Pulmonary artery endothelial cell (primary cell): ENCODE measurements around the gene ITIH5. TPM values are rescaled to one million over a fixed set of nuclear protein-coding genes. Genes with fewer than 3 reads are reported as not detected.

Source experiments
- DNase-seq: peaks from one replicate; pipeline ENCODE4 v3.0.0-alpha.2; 2011; ENCODE audit warnings: low read depth, low spot score
- total RNA-seq: library from RNA; depleted of rRNA; stranded (reverse); fragments of >200 nt; gene quantifications from 2 replicates; pipeline ENCODE4 v1.2.3, GENCODE V29; 2014

Gene ITIH5
- total RNA-seq, 1 donor from 2014 or later, result not detected

DNA sequence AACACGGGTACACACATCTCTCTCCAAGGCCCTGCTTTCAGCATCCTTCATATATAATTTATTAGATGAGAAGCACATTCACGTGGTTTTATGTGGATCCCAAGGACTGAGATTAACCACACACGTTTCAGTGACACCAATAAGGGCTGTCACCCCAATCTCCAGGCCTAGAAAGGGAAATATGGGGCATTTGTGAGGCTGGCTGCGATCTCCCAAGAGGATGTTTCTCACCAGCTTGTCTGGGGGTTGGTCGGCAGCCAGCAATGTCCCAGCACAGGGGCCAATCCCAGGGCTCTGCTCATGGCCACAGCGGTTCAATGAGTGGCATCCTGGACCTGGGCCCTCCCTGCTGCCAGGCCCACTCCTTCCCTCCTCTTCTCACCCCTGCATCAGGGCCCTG is 115.5 kb downstream of the ITIH5 start:
- no peak for DNase-seq

DNA sequence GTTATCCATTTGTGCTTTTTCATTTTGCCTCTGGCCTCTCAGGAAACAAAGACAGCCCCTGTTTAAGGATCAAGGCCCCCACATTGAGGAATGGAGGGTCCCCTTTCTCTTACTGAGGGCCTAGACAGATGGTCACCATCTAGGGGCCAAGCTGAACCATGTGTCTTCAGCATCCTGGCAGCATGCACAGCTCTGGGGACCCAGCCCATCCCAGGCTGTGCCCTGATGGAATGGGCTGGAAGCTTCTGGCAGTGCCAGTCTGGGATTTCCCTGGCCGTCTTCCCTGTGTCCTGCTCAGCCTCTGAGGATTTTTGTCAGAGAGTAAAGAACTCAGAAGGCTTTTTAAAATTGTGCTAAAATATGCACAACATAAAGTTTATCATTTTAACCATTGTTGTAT is 116.8 kb downstream of the ITIH5 start:
- no peak for DNase-seq

DNA sequence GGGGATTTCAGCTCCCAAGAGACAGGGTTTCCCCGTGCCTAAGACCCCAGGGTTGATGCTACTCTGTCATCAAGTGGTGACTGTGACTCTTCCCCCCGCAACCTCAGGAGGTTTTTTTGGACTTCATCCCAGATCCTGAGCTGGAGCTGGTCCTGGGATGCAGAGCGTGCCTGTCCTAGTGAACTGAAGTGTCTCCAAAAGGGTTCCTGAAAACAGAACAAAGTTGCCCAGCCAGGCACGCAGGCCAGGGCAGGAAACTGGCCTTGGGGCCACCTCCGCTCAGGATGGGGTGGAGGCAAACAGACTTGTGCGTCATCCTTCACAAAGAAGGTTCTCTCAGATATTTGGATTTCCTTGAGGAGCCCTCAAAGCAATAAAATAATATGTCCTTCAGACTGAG is 118.9 kb downstream of the ITIH5 start:
- DNase-seq, result no peak

DNA sequence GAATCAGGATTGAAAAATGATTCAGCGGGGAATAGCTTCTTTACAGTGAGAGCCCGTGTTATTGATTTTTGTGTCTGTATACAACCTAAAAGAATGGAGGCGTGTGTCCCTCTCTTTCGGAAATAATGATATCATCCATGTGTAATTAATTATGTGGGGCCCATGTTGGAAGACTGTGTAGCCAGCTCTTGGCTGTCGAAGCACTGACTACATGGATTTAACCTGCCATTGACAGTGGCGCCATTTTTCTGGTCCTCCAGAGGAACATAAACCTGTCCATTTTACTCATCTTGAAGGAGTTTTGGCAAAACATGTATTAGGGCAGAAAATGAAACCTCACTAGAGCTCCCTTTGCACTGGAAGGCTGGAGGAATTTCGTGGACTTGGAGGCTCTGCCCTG is 119.6 kb downstream of the ITIH5 start:
- no peak for DNase-seq

DNA sequence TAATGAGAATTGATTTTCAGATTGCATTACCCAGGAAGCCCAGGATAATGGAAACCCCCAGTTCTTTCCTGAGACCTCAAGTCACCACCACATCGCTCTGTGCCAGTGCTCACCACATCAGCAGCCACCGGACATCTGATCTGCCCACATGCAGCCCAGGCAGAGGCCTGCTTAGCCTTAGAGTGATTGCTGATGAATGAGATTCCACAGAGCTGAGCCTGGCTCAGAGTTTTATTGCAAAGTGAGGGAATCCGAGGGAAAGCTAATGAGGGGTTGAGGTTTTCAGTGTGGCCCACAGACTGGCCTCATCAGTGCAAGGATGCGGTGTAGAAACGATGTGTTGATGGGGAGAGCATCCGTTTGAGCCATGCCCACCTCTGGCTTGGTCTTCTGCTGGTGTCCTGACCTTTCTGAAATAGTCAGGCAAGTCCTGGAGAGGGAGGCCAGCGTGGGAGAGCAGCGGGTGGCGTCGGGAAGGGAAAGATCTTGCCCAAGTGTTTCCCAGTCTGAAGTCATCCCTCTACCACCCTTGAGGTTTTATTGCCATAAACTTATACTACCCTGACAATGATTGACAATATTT is 120.3 kb downstream of the ITIH5 start:
- DNase-seq, result no peak

DNA sequence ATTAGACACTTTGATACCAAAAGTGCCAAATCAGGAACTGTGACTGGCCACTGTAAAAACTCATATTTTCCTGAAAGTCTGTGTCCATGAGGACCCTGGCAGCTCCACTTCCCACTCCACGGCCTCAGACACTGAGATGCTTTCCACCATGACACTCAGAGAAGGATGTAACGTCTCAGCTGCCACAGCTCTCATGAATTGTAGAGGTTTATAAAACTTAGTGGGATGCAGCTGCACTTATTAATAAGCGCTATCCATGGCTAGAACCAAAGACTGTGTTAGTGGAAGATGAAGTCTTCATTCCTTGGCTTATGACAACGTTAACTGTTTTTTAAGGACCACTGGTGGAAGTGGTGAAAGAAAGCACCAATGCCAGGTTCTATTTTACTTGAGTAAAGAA is 121.0 kb downstream of the ITIH5 start:
- no peak for DNase-seq

DNA sequence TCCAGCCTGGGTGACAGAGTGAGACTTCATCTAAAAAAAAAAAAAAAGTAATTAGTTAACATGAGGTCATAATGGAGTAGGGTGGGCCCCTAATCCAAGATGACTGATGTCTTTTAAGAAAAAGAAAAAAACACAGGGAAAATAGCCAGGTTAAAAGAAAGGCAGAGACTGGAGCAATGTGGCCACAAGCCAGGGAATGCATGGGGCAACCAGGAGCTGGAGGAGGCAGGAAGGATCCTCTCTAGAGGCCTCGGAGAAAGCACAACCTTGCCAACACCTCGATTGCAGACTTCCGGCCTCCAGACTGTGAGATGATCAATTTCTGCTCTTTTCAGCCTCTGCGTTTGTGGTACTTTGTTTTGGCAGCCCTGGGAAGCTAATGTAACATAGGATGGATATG is 121.5 kb downstream of the ITIH5 start:
- no peak for DNase-seq

DNA sequence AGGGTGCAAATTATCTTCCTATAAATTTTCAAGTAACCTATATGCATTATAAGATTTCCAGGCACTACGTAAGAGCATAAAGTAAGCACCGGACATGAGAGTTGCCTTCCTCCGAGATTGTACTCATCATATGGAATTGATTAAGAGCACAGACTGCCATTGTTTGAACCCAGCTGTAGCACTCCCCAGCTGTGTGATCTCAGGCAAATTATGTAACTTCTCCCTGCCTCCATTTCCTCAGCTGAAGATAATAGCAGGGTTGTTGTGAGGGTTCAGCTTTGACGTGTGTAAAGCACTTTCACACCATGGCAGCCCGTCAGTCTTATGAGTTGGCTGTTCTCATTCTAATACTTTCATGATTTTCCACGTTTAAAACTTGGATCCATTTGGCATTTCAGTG is 122.6 kb downstream of the ITIH5 start:
- no peak for DNase-seq

DNA sequence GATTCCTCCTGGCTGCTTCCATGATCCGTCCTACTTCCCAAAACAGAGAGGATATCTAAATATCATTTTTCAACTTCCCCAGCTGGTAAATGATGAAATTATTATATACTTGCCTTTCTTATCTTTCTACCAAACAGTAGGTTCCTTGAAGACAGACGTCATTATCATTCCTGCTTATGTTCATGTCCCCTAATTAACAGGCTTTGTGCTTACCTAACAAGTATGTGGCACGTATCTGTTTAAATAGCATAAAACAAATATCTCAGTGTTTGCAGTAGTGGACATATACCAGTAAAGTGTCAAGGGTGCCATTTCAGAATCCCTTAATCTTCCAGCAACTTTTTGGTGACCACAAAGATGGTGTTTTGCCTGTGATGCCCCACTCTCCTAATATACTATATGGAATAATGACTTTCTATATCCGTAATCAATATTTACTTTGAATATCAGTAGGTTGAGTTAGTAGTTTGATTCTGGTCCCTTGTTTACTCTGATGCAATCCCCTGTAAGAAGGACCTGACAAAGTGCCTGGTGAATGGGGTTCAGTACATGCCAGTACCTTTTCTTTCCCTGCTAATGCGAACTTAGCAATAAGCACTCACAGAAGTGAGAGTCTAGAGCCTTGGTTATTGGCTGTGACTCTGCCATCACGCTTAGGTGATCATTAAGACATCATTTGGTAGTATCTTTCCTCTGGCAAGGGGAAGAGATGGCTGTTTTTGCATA is 124.4 kb downstream of the ITIH5 start:
- no peak for DNase-seq

DNA sequence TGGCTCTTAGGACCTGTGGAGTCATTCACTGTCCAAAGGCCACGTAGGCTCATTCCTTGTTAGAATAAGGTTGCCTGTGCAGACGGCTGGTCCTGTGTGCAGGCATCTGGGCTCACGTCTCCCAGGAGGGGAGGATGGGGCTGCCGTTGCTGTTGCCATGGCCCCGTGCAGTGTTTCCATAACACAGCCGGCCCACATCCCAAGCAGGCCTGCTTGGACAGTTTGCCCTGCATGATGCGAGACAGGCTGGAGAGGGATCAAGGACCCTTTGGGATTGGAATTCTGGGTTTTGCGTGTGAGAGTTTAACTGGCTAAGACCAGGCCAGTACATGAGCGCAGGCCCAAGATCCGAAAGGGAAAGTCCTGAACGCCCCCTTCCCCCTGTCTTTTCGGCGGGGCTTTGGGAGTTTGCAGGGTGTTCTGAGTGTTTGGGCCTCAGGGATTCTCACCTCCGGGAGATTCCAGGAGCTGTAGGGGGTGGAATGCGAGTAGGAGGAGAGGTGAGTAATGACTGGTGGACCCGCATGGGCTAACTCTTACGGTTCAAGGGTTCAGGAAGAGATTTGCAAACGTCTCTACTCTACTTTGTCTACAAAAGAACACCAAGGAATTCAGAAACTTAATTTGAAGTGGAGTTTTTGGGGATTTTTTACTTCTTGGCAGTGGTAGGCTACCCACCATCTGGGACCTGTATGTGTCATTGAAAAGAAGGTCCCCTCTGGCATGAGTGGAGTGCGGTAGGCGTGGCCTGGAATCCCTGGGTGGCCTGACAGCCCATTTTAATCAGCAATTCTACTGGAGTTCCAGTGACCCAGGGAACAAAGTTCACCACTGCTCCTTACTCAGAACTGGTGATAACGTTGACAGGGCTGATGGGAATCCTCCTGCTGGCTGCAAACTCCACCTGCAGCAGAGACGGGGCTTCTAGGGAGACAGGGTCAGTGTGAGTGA is 125.4 kb downstream of the ITIH5 start:
- no peak for DNase-seq

DNA sequence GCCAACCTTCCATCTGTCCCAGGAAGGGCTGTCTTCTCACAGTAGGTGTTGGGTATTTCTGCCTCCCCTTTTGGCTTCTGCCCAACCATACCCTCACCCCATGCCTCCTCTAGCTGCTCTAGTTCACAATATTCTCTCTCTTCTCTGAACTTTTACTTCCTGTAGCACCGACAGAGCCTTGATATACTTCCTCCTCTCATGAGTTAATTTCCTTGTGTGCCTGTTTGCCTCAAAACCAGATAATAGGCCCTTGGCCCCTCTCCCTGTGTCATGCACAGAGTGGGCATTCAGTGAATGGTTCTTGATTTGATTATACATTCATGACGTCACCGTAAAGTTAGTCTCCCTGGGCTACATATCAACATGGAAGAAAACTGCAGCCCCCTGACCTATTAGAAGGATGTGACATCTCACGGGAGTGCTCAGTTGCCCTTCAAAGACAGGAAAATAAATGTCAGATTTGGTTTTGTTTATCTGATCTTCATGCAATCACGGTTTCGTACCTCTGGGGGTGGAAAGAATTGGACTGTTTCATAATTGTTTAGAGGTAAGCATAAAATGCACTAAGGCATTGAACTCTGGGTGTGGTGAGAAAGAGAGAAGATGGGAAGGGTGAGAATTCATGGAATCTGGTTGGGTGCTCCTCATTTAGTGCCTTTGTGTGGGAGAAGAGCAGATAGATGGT is 127.7 kb downstream of the ITIH5 start:
- no peak for DNase-seq

DNA sequence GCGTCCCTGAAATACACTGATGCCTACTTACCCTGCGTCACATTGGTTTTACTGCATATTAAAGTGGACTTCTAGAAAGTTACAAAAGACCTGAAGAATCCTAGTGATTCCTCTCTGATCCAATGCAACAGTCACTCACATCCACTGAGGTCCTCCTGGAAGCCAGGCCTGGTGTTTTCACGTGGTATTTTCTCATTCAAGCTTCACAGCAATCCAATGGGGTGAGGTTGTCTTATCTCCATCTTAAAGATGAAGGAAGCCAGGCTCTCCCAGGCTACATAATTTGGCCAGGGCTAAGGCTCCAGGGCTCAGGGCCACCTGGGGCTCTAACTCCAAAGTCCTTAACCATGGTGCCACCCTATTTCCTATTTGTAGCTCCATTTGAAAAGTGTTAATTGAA is 129.6 kb downstream of the ITIH5 start:
- DNase-seq, result no peak

DNA sequence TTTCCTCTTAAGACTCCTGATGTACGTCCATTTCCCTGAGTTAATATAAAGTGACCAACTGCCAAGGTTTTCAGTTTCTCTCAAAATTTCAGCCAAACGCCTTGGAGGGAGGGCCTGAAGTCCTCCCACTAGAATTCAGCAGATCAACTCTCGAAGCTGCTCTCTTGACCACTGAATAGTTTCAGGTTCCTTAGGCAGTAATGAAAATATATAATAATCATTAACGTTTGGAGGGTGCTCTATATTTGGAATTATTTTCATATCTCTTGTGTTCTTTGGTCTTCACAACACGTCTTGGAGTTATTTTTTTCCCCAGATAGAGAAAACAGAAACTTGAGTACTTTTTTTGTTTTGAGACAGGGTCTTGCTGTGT is 132.3 kb downstream of the ITIH5 start:
- DNase-seq, result no peak

DNA sequence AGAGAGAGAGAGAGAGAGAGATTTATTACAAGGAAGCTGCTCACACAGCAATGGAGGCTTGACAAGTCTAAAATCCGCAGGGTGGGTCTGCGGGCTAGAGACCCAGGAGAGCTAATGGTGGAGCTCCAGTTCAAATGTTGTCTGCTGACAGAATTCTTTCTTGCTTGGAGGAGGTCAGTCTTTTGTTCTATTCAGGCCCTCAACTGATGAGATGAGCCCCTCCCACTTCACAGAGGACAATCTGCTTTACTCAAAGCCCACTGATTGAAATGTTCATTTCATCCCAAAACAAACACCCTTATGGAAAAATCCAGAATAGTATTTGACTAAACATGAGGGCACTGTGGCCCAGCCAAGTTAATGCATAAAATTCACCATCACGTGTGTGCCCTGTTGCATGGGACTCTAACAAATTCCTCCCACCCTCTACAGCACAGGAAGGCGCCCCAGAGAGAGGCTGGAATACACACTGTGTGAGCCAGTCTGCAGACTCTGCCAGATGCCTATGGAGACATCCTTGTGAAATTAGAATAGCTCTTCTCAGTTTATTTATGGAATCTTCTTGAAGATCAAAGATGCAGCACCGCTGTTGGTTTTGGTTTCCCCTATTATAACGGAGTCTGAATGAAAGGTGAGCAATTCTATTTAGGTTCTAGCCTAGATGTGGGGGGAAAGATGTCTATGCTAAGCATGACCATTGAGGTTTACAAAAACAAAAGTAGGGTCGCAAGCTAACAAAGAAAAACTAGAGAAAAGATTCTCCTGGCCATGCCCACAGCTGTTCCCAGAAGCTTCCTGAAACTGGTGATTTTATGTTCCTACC is 132.9 kb downstream of the ITIH5 start:
- no peak for DNase-seq

DNA sequence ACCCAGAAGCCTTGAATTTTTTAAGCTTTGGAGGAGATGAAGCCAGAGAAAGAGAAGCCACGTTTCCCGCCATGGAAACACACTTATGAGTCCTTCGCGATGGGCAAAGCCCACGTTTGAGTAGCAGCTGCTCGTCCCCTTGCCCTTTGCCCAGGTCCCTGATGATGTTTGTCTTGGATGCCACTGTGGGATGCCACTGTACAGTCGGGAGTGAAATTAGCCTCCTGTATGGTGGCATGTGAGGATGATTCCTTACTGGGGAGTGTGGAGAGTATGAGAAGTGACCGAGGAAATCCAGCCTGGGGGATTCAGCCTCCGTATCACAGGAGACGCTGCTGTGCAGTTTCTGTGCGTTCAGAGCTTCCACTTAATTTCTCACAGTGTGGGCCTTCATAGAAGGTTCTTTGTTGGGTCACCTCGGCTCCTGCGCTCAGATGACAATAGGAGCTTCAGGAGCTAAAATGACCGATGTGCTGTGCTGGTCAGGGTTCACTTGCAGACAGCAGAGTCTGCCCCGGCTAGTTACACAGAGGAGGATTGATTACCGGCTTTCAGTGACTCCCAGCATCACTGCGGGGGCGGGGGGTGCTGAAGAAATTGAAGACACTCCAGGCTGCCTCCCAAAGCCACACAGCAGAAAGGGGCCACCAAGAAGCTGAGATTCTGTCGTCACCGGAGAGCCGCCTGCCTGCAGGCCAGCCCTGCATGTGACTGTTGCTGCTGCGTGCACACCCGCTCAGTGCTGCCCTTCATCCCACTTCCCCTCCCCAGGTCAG is 133.9 kb downstream of the ITIH5 start:
- DNase-seq, result no peak

DNA sequence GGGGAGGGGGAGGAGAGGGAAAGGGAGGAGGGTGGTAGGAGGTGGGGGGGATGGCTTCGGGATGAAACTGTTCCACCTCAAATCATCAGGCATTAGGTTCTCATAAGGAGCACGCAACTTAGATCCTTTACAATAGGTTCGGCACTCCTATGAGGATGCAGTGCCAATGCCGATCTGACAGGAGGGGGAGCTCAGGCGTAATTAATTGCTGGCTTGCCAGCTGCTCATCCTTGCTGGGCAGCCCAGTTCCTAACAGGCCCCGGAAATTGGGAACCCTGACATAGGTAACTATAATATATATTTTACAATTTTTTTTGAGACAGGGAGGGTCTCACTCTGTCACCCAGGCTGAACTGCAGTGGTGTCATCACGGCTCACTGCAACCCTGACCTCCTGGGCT is 137.1 kb downstream of the ITIH5 start:
- no peak for DNase-seq

DNA sequence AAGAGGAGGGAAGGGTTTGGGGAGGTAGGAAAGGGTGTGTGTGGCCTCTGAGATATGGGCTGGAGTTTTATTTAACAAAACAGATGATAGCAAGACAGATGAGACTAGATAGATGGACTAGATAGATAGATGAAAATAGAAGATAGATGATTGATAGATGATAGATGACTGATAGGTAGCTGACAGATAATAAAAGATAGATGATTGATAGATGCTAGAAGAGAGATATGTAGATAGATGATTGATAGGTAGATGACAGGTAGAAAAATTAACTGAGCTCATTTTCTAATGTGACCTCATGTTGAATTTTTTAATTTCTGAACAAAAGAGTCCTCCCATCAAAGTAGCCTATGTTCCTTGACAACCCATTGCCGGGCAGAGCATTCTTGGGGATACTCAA is 139.3 kb downstream of the ITIH5 start:
- no peak for DNase-seq

DNA sequence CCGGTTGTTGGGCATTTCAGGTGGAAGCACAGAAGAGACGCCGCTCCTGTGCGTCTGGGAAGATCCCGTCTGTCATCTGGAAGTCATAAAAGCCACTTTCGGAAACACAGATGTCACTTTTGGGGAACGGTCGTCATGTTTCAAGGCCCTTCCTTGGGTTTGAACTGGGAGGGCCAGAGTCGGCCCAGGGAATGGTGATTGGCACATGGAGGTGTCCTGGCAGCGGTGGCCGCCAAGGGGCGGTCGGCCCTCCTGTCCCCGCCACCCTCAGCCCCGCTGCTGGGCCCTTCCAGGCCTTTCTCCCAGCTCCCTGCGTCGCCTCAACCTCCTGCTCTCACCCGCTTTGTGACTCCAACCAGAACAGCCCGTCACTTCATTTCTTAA is 140.8 kb downstream of the ITIH5 start:
- DNase-seq, result no peak

DNA sequence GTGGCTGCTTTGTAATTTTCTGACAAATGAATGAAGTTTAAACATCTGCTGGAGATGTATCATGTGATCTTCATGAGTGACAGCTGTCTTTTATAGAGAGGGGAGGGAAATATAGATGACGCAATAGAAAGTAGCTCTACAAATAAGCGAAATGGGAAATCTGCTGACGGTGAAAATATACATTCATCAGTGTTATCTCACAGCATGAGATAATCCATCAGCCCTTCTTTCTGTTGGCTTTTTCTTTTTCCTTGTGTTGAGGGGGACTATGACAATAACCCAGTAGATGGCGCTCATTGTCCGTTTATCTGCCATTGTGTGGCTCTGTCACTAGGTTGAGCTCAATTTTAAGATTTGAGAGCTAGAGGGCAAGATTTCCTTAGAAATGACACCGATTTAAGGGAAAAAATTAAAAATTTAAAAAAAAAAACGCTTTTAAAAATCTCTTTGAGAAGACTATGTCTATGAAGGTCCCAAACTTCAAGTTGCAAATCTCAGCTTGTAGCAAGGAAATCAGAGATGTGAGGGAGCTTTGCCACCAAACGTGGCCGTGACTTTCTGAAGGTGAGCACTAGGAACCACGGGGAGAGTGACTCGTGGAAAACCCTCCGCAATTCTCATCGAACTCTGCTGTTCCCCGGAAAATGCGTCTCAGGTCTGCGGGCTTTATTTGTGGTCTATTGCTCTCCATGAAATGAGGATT is 141.3 kb downstream of the ITIH5 start:
- DNase-seq, result no peak

DNA sequence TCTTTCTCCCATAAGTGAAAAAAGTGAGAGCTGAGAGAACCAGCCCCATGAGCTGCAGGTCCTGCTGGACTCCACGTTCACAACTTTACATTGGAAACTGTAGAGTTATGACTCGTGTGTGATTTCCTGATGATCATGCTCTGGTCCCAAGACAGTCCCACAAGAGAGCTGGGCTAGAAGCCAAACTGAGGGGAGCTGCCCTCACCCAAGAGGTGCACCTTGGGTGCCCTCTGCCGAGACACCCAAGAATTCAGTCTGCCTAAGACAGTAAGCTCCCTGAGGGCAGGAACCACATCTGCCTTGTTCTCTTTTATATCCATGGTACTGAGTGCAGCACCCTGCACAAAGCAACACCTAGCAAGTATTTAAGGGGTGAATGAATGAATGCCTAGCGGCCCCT is 143.1 kb downstream of the ITIH5 start:
- DNase-seq, result no peak
